Stomach smooth muscle (tissue), 2 donors: ENCODE results near the gene BORCS5.
"Not testable (repeated sequence)": the region's sequence is repeated elsewhere in the genome, so short reads cannot be mapped to it uniquely, and the experiment has no call there.

Experiments used
- H3K27ac ChIP-seq: one replicate; pipeline ENCODE4 v1.7.0; 2013; ENCODE audit warnings: mild to moderate bottlenecking, low read length, inconsistent platforms
- H3K27me3 ChIP-seq, 2 donors: one replicate each; pipeline ENCODE4 v1.7.0; 2013; ENCODE audit warnings: low read length in 2 of 2; ENCODE audit not compliant: insufficient read depth in 2 of 2, control insufficient read depth in 1 of 2
- H3K36me3 ChIP-seq, 2 donors: one replicate each; pipeline ENCODE4 v1.7.0; 2013; ENCODE audit warnings: low read length in 2 of 2; ENCODE audit not compliant: control insufficient read depth in 2 of 2, insufficient read depth in 2 of 2
- H3K4me1 ChIP-seq: one replicate; pipeline ENCODE4 v1.7.0; 2013; ENCODE audit warnings: low read length; ENCODE audit not compliant: control insufficient read depth, insufficient read depth
- H3K4me3 ChIP-seq, 2 donors: one replicate each; pipeline ENCODE4 v1.7.0; 2013; ENCODE audit warnings: low read length in 2 of 2
- H3K9ac ChIP-seq, 2 donors: one replicate each; pipeline ENCODE4 v1.7.0; 2013; ENCODE audit warnings: low read length in 2 of 2, mild to moderate bottlenecking in 1 of 2
- H3K9me3 ChIP-seq, 2 donors: one replicate each; pipeline ENCODE4 v1.7.0; 2013; ENCODE audit warnings: low read length in 2 of 2; ENCODE audit not compliant: control insufficient read depth in 2 of 2
- donor health status: healthy.
- donor health status: Pancreatic carcinoma.

The BORCS5 gene

DNA sequence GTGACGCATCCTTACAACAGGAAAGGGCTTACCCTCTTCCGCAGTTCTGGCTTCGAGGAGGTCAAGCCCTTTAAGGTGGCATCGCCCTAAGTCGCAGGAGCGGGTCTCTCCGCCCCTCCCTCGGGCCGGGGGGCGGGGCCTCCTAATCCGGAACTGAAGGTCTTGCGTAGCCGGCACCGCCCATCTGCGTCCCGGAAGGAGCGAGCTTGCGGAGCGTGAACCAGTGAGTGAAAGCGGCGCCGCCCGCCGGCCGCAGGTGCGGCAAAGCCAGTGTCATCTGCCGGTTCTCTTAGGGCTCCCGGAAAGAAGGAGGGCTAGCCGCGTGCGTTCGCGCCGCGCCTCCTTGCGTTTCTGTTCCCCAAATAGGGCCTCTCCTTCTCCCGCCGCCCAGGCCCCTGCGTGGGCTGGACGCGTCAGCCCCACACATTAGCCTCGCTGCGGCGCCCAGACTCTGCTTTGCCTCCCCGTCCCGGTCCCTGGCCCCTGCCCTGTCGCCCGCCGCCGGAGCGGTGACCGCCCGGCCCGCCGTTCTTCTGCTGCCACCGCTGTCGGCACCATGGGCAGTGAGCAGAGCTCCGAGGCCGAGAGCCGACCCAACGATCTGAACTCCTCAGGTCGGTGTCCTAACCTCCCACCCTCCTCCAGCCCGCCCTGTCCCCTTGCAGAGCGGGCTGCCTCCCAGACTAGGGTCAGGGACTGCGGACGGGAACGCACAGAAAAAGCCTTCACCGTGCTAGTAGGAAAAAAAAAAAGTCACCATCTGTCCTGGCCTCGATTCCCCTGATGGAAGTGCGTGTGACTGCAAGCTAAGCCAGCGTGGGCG is at the start of gene BORCS5:
Gene BORCS5 (plus strand): TSS at position 183 of the 823 bp plus-strand sequence. CDS start 374 bp downstream, at position 557.
- Histone ChIP-seq H3K9me3 (no peaks in the 10 kb centered on the region), H3K27me3 (no peaks in the 10 kb centered on the region), H3K27ac (peak within 1 kb of the TSS; percentile 94), H3K36me3 (peaks cover 0 to 2% of the 10 kb centered on the region in 2 donors), H3K4me1 (peaks cover 10% of the 10 kb centered on the region), H3K4me3 (peak within 1 kb of the TSS; percentile 79 to 91), H3K9ac (peak within 1 kb of the TSS; percentile 94)

DNA sequence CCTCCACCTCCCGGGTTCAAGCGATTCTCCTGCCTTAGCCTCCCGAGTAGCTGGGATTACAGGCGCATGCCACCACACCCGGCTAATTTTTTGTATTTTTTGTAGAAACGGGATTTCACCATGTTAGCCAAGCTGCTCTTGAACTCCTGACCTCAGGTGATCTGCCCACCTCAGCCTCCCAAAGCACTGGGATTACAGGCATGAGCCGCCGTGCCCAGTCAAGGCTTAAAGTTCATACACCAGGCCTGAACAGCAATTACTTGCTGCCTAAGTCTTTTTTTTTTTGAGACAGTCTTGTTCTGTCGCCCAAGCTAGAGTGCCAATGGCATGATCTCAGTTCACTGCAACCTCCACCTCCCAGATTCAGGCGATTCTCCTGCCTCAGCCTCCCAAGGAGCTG is 46.2 kb upstream of the BORCS5 start:
- H3K4me3 ChIP-seq, H3K36me3 ChIP-seq, H3K4me1 ChIP-seq, H3K9ac ChIP-seq, H3K27me3 ChIP-seq, H3K9me3 ChIP-seq, H3K27ac ChIP-seq: not testable (repeated sequence)

DNA sequence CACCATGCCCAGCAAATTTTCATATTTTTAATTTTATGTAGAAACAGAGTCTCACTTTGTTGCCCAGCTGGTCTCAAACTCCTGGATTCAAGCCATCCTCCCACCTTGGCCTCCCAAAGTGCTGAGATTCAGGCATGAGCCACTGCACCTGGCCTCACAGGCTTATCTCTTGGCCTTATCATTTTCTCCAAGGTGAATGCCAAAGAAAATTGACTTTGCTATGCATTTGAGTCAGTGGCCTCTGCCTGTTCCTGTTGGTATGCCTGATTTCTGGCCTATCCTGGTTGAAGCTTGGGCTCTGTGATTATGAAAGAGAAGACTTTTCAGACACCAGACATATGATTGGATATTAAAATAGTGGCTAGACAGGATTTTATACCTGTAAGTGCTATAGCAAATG is 41.0 kb upstream of the BORCS5 start:
- H3K27ac ChIP-seq, result no peak overlapping the region
- no peaks in the 10 kb centered on the region for H3K27me3 ChIP-seq
- no peaks in the 10 kb centered on the region for H3K9me3 ChIP-seq
- H3K36me3 ChIP-seq, result no peaks in the 10 kb centered on the region
- no peak overlapping the region for H3K4me3 ChIP-seq
- H3K4me1 ChIP-seq, result no peaks in the 10 kb centered on the region
- H3K9ac ChIP-seq, result no peak overlapping the region

DNA sequence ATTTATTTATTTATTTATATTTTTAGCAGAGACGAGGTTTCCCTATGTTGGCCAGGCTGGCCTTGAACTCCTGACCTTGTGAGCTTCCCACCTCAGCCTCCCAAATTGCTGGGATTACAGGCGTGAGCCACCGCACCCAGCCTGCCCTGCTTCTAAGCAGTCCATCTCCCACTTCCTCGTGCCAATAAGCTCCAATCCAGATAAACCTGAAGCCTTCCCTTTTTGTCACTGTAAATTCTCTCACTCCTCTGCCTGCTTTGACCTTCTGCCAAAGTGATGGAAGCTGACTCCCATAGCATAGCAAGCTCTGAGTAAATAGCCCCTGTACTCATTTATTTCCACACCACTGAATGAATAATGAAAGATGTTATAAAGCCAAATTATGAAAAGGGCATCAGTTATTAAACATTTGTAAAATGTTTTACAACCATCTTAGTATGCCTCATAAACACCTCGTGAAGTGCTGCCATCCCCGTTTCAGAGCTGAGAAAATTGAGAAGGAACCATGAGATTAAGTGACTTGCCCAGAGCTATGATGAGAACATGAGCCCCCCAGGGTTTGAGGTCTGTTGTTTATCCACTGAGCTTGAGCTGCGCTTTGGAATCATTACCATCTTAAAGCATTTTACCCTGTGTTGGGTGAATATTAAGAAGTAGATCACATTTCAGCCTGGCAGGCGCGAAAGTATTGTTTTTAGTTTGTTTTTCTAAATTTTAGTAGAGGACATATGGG is 37.3 kb upstream of the BORCS5 start:
- H3K4me3 ChIP-seq, result peak overlapping the region in 1 of 2 donors; percentile 44
- no peaks in the 10 kb centered on the region for H3K4me1 ChIP-seq
- no peak overlapping the region for H3K9ac ChIP-seq
- H3K36me3 ChIP-seq, result no peaks in the 10 kb centered on the region
- H3K9me3 ChIP-seq, result no peaks in the 10 kb centered on the region
- H3K27ac ChIP-seq, result no peak overlapping the region
- H3K27me3 ChIP-seq, result no peaks in the 10 kb centered on the region

DNA sequence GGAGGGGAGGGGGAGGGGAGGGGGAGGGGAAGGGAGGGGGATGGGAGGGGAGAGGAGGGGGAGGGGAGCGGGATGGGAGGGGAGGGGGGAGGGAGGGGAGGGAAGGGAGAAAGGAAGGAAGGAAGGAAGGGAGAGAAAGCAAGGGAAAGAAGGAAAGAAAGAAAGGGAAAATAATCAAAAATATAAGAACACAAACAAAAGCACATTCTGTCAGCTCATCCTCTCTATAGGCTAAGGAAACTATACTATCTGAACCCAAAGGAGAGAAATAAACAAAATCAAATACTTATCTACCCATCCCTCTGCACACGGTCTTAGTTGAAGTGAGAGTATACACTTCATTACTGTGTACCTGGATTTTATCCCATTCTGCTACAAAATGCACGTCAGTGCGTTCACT is 33.8 kb upstream of the BORCS5 start:
- Histone ChIP-seq H3K9ac (no peak overlapping the region), H3K27ac (no peak overlapping the region), H3K4me3 (no peak overlapping the region)

DNA sequence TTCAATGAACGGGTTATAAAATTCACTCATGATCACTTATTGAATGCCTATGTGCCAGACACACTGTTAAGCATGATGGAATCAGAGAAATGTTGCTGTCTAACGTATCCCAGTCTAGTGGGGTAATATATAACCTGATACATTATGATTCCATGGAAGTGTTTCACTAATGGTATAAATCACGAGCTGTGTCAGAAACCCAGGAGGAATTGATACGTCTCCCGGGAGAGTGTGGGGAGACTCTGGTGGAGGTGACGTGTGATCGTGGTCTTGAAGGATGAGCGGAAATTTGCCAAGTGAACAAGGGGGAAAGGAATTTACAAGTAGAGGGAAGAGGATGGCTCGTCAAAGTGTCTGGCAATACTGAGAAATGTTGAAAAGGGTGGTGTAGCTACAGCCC is 33.3 kb upstream of the BORCS5 start:
- no peaks in the 10 kb centered on the region for H3K9me3 ChIP-seq
- H3K27ac ChIP-seq, result no peak overlapping the region
- no peaks in the 10 kb centered on the region for H3K36me3 ChIP-seq
- H3K9ac ChIP-seq, result no peak overlapping the region
- H3K4me1 ChIP-seq, result no peaks in the 10 kb centered on the region
- no peak overlapping the region for H3K4me3 ChIP-seq
- no peaks in the 10 kb centered on the region for H3K27me3 ChIP-seq

More for the DNA sequence above, 33.8 kb upstream of the BORCS5 start:
- Histone ChIP-seq H3K36me3 (no peaks in the 10 kb centered on the region), H3K27me3 (no peaks in the 10 kb centered on the region), H3K9me3 (no peaks in the 10 kb centered on the region), H3K4me1 (no peaks in the 10 kb centered on the region)

DNA sequence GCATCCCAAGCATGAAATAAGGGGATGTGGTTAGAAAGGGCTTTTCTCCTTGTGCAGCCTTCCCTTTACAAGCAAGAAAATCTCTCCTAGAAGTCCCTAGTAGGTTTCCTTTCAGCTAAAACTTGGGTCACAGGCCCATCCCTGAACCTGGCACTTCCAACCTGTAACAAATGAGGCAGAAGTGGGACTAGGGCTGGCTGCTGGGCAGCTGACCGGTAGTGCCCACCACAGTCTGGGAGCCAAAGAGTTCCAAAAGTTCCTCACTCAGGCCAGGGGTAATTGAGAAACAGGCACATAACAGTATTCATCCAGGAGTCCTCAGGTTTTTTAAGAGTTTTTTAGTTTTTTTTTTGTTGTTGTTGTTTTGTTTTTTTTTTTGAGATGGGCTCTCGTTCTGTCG is 30.6 kb upstream of the BORCS5 start:
- Histone ChIP-seq H3K27me3 (no peaks in the 10 kb centered on the region), H3K27ac (no peak overlapping the region), H3K9me3 (no peaks in the 10 kb centered on the region), H3K4me3 (no peak overlapping the region), H3K36me3 (peaks cover 7 to 9% of the 10 kb centered on the region in 2 donors), H3K4me1 (no peaks in the 10 kb centered on the region), H3K9ac (no peak overlapping the region)

DNA sequence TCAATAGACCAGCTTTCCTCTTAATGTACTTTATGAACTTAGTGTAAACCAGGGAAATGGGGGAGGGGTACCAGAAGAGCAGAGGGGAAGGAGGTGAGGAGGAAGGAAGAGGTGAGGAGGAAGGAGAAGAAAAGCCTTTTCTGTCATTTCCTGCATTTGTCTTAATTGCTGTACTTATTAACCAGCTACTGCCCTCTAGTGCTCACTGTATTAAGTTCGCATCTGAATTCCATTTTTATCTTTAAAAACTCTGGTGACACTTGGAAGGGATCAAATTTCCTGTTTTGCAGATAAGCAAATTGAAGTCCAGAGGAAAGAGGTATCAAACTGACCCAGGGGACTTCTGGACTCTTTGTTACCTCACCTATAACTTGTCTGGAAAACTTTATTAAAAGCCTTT is 29.1 kb upstream of the BORCS5 start:
- H3K36me3 ChIP-seq, result peaks cover 9% of the 10 kb centered on the region in 2 donors
- H3K27ac ChIP-seq, result no peak overlapping the region
- no peaks in the 10 kb centered on the region for H3K27me3 ChIP-seq
- no peaks in the 10 kb centered on the region for H3K9me3 ChIP-seq
- no peak overlapping the region for H3K9ac ChIP-seq
- no peaks in the 10 kb centered on the region for H3K4me1 ChIP-seq
- H3K4me3 ChIP-seq, result no peak overlapping the region

DNA sequence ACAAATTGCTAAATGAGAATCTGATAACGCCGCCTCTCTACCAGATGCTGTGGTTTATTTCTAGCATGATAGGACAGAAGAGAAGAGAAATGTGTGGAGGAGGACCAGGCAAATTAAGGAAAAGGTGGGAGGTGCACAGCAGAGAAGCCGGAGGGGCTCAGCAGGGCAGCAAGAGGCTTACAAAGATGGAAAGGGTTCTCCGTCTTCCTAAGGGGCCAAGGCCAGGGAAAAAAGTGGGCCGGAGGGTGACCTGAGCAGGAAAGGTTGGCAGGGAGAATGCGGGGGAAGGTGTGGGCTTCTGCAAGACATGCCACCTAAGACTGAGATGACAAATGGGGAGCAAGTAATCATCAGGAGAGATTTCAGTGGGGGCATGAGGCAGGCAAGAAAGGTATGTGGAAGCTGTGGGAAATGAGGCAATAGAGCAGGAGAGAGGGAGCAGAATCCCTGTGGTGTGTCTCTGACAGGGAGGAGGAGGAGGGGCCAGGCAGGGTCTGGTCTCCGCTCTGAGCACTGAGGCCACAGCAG is 25.6 kb upstream of the BORCS5 start:
- Histone ChIP-seq H3K9me3 (no peaks in the 10 kb centered on the region), H3K4me3 (no peak overlapping the region), H3K27ac (no peak overlapping the region), H3K4me1 (no peaks in the 10 kb centered on the region), H3K9ac (no peak overlapping the region), H3K36me3 (peaks cover 11 to 12% of the 10 kb centered on the region in 2 donors), H3K27me3 (no peaks in the 10 kb centered on the region)

DNA sequence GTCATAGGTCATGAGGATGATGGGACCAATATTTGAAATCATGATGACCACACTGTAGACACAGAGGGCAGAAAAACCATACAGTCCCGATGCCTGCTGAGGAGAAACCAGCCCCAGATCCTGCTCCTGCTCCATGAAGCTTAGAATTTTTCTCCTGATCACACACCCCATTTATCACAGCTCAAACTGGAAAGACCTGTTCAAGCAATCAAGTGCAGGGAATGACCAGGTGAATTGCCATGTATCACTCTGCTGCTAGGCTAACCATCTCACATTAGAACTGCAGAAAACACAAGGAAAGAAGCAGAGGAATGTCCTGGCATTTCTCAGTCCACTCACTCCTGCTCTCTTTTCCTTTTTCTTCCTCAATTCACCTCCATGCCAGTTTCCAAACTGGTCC is 25.0 kb upstream of the BORCS5 start:
- no peaks in the 10 kb centered on the region for H3K27me3 ChIP-seq
- no peaks in the 10 kb centered on the region for H3K4me1 ChIP-seq
- no peak overlapping the region for H3K9ac ChIP-seq
- peaks cover 11 to 12% of the 10 kb centered on the region in 2 donors for H3K36me3 ChIP-seq
- H3K4me3 ChIP-seq, result no peak overlapping the region
- no peak overlapping the region for H3K27ac ChIP-seq
- H3K9me3 ChIP-seq, result no peaks in the 10 kb centered on the region
